ENCODE data around the gene LBH. TPM values are rescaled to one million over a fixed set of nuclear protein-coding genes. Genes with fewer than 3 reads are reported as not detected.

Gene LBH
- total and polyA plus RNA-seq, 2 experiments from 2014 or later, result 17.5 to 30.3 TPM

GRCh38 chr2:30218814-30219213 is 12.5 kb upstream of the LBH start:
- Mint-ChIP-seq H3K4me3 (no peak overlapping the region), H3K4me1 (peaks cover 18% of the 10 kb centered on the region), H3K9me3 (no peaks in the 10 kb centered on the region), H3K36me3 (ENCODE audit: low read depth) (no peaks in the 10 kb centered on the region), H3K27me3 (ENCODE audit: insufficient read depth, low read depth, poor library complexity) (peaks cover 7% of the 10 kb centered on the region), H3K27ac (no peak overlapping the region)
- Histone ChIP-seq H3K9me2 (ENCODE audit: insufficient read depth) (no peaks in the 10 kb centered on the region), H3K36me3 (ENCODE audit: insufficient read depth) (no peaks in the 10 kb centered on the region), H3K4me1 (ENCODE audit: insufficient read depth) (no peaks in the 10 kb centered on the region; the same call in 1 of the 2 replicates), H3K27ac (ENCODE audit: low read depth) (no peak overlapping the region), H3K27me3 (ENCODE audit: insufficient read depth) (no peaks in the 10 kb centered on the region), H3K4me2 (no peak overlapping the region), H3K79me2 (replicated peaks; ENCODE audit: insufficient read depth) (no peaks in the 10 kb centered on the region), H4K20me1 (replicated peaks; ENCODE audit: insufficient read depth) (no peaks in the 10 kb centered on the region), H3K4me3 (no peak overlapping the region), H3F3A (replicated peaks; ENCODE audit: low read depth) (no peaks in the 10 kb centered on the region), H2AFZ (no peak overlapping the region)
- DNase-seq (ENCODE audit: low spot score) (no peak), ATAC-seq (no peak)
- no peak for TF ChIP-seq ZNF331 (CRISPR knock-in tag; IDR thresholded peaks at IDR 0.05; ENCODE audit: low read depth)
- no peak for TF ChIP-seq POLR2AphosphoS5 (IDR thresholded peaks at IDR 0.05; ENCODE audit: low read depth)
- TF ChIP-seq ETS1 (IDR thresholded peaks at IDR 0.05), result no peak
- no peak for TF ChIP-seq CTCF (conservative IDR thresholded peaks at IDR 0.05; ENCODE audit: low read depth in 2 of 2)
- TF ChIP-seq EZH2phosphoT487 (IDR thresholded peaks at IDR 0.05; ENCODE audit: unreplicated experiment), result no peak
- TF ChIP-seq ZNF462 (CRISPR knock-in tag; IDR thresholded peaks at IDR 0.05), result no peak
- TF ChIP-seq NANOG (IDR thresholded peaks at IDR 0.05; ENCODE audit: borderline replicate concordance), result no peak
- no peak for TF ChIP-seq CREB1 (CRISPR knock-in tag; IDR thresholded peaks at IDR 0.05; ENCODE audit: low read depth)
- TF ChIP-seq JUNB (IDR thresholded peaks at IDR 0.05; ENCODE audit: unreplicated experiment), result no peak
- no peak for TF ChIP-seq EZH2 (IDR thresholded peaks at IDR 0.05; ENCODE audit: low read depth, unreplicated experiment)
- no peak for TF ChIP-seq ZNF114 (CRISPR knock-in tag; IDR thresholded peaks at IDR 0.05)
- no peak for TF ChIP-seq STAT1 (IDR thresholded peaks at IDR 0.05; ENCODE audit: unreplicated experiment)
- no peak for TF ChIP-seq REST (IDR thresholded peaks at IDR 0.05; ENCODE audit: unreplicated experiment)
